Fibroblast of lung (primary cell): ENCODE measurements around the gene CERS1. TPM values are rescaled to one million over a fixed set of nuclear protein-coding genes. Genes with fewer than 3 reads are reported as not detected.

ENCODE experiments used
- DNase-seq, 2 donors: peaks; one replicate each; pipeline versions ENCODE4 v3.0.0 to v3.0.0-alpha.2; 2010; ENCODE audit warnings: low read depth in 2 of 2
- H2AFZ ChIP-seq: 2 replicates; pipeline ENCODE4 v1.5.1; 2012; ENCODE audit warnings: low read length, control low read depth, inconsistent platforms
- H3K27ac ChIP-seq: 2 replicates; pipeline ENCODE4 v1.5.1; 2011; ENCODE audit warnings: low read length, control low read depth; ENCODE audit not compliant: insufficient read depth
- H3K27me3 ChIP-seq: 2 replicates; pipeline ENCODE4 v1.5.1; 2011; ENCODE audit warnings: mild to moderate bottlenecking, low read length; ENCODE audit not compliant: control insufficient read depth, insufficient read depth
- H3K36me3 ChIP-seq: 2 replicates; pipeline ENCODE4 v1.5.1; 2011; ENCODE audit warnings: low read length; ENCODE audit not compliant: control insufficient read depth, insufficient read depth
- H3K4me1 ChIP-seq: 2 replicates; pipeline ENCODE4 v1.5.1; 2011; ENCODE audit warnings: low read length; ENCODE audit not compliant: control insufficient read depth, insufficient read depth; ENCODE audit errors: extremely low read depth
- H3K4me2 ChIP-seq: 2 replicates; pipeline ENCODE4 v1.5.1; 2011; ENCODE audit warnings: low read length, control low read depth; ENCODE audit not compliant: insufficient read depth; ENCODE audit errors: extremely low read depth
- H3K4me3 ChIP-seq, 4 experiments: fragments of 200-600 bp in 1 of 4; sonication (generic) in 1 of 4; replicated peaks in 1 of 4; 2 replicates each; pipeline ENCODE4 v1.5.1; 2011 to 2016; ENCODE audit warnings: low read length in 4 of 4, low read depth in 3 of 4, mild to moderate bottlenecking in 3 of 4, control low read depth in 2 of 4, inconsistent platforms in 1 of 4, mixed read lengths in 1 of 4; ENCODE audit not compliant: insufficient read depth in 1 of 4; ENCODE audit errors: control extremely low read depth in 1 of 4
- H3K79me2 ChIP-seq: 2 replicates; pipeline ENCODE4 v1.5.1; 2012; ENCODE audit warnings: mild to moderate bottlenecking, low read length, inconsistent platforms; ENCODE audit not compliant: control insufficient read depth, insufficient read depth
- H3K9ac ChIP-seq: 2 replicates; pipeline ENCODE4 v1.5.1; 2011; ENCODE audit warnings: mild to moderate bottlenecking, low read length, control low read depth; ENCODE audit not compliant: insufficient read depth
- H3K9me3 ChIP-seq: 2 replicates; pipeline ENCODE4 v1.5.1; 2012; ENCODE audit warnings: low read depth, low read length; ENCODE audit not compliant: control insufficient read depth, insufficient read depth
- H4K20me1 ChIP-seq: 2 replicates; pipeline ENCODE4 v1.5.1; 2011; ENCODE audit warnings: low read length; ENCODE audit not compliant: control insufficient read depth, insufficient read depth; ENCODE audit errors: extremely low read depth
- CTCF ChIP-seq, 2 donors: IDR thresholded peaks in 1 of 2; conservative IDR thresholded peaks in 1 of 2; 1 replicate in 1 of 2; 2 replicates in 1 of 2; pipeline ENCODE4 v1.5.1; 2011 to 2012; ENCODE audit warnings: low read length in 2 of 2, control low read depth in 1 of 2, inconsistent platforms in 1 of 2, low read depth in 1 of 2, mild to moderate bottlenecking in 1 of 2
- EZH2 ChIP-seq: IDR thresholded peaks from 2 replicates; pipeline ENCODE4 v1.5.1; 2012; ENCODE audit warnings: low read length, control low read depth, mild to moderate bottlenecking; ENCODE audit errors: missing control alignments
- polyA plus RNA-seq, 2 donors: library from polyadenylated mRNA; depleted of rRNA in 1 of 2; stranded (reverse) in 1 of 2; unstranded in 1 of 2; fragments of >200 nt; gene quantifications; 2 replicates each; pipeline ENCODE4 v1.2.1, GENCODE V29; 2011 to 2012; ENCODE audit warnings: missing spikeins in 1 of 2
- total RNA-seq: library from RNA; depleted of rRNA; stranded (reverse); fragments of >200 nt; gene quantifications from 2 replicates; pipeline ENCODE4 v1.2.1, GENCODE V29; 2014

CERS1 gene
- total and polyA plus RNA-seq, 2 donors (not counting 1 experiment from before 2014, with no cell fraction given): 0.23 to 1.7 TPM

GRCh38 chr19:18833849-18834643, 61.9 kb downstream of the CERS1 start:
- H3K4me3 ChIP-seq: peak overlapping the region; percentile 73 to 92 (median 90)
- H3K36me3 ChIP-seq: peaks cover 4% of the 10 kb centered on the region
- H3K27ac ChIP-seq: peak overlapping the region; percentile 8
- no peaks in the 10 kb centered on the region for H3K27me3 ChIP-seq
- H3K79me2 ChIP-seq: peaks cover 68% of the 10 kb centered on the region
- no peak overlapping the region for H2AFZ ChIP-seq
- no peak overlapping the region for H3K9ac ChIP-seq
- peaks cover 12% of the 10 kb centered on the region for H3K4me1 ChIP-seq
- peaks cover 11% of the 10 kb centered on the region for H4K20me1 ChIP-seq
- no peak for DNase-seq
- H3K9me3 ChIP-seq: no peaks in the 10 kb centered on the region
- peak overlapping the region; percentile 100 for H3K4me2 ChIP-seq
- TF ChIP-seq EZH2 (no peak), CTCF (conservative IDR thresholded peaks at IDR 0.05 in 1 of 2, IDR thresholded peaks at IDR 0.05 in 1 of 2; ENCODE audit: low read depth in 1 of 2, low read length in 2 of 2) (no peak)

- TF ChIP-seq CTCF (conservative IDR thresholded peaks at IDR 0.05 in 1 of 2, IDR thresholded peaks at IDR 0.05 in 1 of 2; ENCODE audit: low read depth in 1 of 2, low read length in 2 of 2) (no peak), EZH2 (no peak)
- H4K20me1 ChIP-seq: peaks cover 10% of the 10 kb centered on the region
- peak overlapping the region; percentile 71 for H3K27ac ChIP-seq
- no peaks in the 10 kb centered on the region for H3K9me3 ChIP-seq
- peaks cover 4% of the 10 kb centered on the region for H3K36me3 ChIP-seq
- H2AFZ ChIP-seq: no peak overlapping the region
- H3K4me1 ChIP-seq: peaks cover 9% of the 10 kb centered on the region
- peaks cover 61% of the 10 kb centered on the region for H3K79me2 ChIP-seq
- peak overlapping the region; percentile 100 for H3K4me2 ChIP-seq
- H3K4me3 ChIP-seq: peak overlapping the region; percentile 73 to 92 (median 90)
- H3K9ac ChIP-seq: peak overlapping the region; percentile 90
- DNase-seq: peak in 1 of 2 donors; percentile 8
- no peaks in the 10 kb centered on the region for H3K27me3 ChIP-seq
These were observed 62.8 kb downstream of the CERS1 start for GRCh38 chr19:18833141-18833476.

DNA sequence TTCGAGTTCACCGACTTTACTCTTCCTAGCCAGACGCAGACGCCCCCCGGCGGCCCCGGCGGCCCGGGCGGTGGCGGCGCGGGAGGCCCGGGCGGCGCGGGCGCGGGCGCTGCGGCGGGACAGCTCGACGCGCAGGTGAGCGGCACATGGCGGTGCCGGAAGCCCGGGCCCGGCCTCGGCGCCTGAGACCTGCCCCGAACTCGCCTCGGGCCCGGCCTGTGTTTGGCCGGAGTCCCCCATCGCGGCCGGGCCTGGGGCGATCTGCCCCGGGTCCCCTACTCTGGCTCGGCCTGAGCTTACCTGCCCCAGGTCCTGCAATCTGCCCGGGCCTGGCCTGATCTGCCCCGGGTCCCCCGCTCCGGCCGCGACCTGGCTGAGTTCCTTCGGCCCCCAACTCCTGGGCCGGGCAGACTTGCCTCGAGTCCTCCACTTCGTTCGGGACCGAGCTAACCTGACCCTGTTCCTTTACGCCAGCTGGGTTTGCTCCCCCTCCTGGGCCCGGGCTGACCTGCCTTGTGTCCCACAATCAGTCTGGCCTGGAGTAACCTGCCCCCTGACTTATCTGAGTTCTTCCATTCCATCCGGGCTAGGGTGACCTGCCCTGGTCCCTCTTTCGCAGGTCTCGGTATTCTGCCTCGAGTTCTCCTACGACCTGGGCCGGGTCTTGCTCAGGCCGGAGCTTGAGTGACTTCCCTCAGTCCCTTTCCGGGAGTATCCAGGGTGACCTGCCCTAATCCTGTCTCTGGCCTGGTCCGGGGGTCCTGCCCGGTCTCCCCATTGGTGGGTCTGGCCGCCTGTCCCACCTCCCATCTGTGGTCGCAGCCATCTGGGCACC, 63.4 kb downstream of the CERS1 start:
- Histone ChIP-seq H3K4me2 (peak overlapping the region; percentile 100), H3K36me3 (no peaks in the 10 kb centered on the region), H4K20me1 (peaks cover 5% of the 10 kb centered on the region), H3K4me3 (peak overlapping the region; percentile 73 to 92 (median 90)), H3K9me3 (no peaks in the 10 kb centered on the region), H3K4me1 (peaks cover 4% of the 10 kb centered on the region), H3K27me3 (no peaks in the 10 kb centered on the region), H3K27ac (peak overlapping the region; percentile 78), H2AFZ (no peak overlapping the region), H3K9ac (peak overlapping the region; percentile 90), H3K79me2 (peaks cover 56% of the 10 kb centered on the region)
- DNase-seq: peak in 1 of 2 donors; percentile 12
- TF ChIP-seq EZH2 (no peak), CTCF (conservative IDR thresholded peaks at IDR 0.05 in 1 of 2, IDR thresholded peaks at IDR 0.05 in 1 of 2; ENCODE audit: low read depth in 1 of 2, low read length in 2 of 2) (peak; percentile 3 to 24)
